ENCODE data around the gene SLC22A14. TPM values are rescaled to one million over a fixed set of nuclear protein-coding genes. Genes with fewer than 3 reads are reported as not detected.

Gene SLC22A14
- total RNA-seq, 1 experiment from 2014 or later, result 0.22 TPM

- Histone ChIP-seq H3K4me2 (ENCODE audit: low read length) (no peak overlapping the region), H3K79me2 (ENCODE audit: insufficient read depth, low read length) (no peaks in the 10 kb centered on the region), H3K4me1 (ENCODE audit: control insufficient read depth in 1 of 2, insufficient read depth in 2 of 2, low read length in 2 of 2) (peaks cover 0 to 2% of the 10 kb centered on the region in 2 experiments; a peak in 1 of 4 replicates), H3K27ac (ENCODE audit: low read depth, low read length) (no peak overlapping the region), H3K9me2 (ENCODE audit: insufficient read depth) (no peaks in the 10 kb centered on the region), H3K9ac (ENCODE audit: low read length) (no peak overlapping the region), H4K20me1 (ENCODE audit: insufficient read depth) (no peaks in the 10 kb centered on the region), H3K36me3 (ENCODE audit: control insufficient read depth in 1 of 2, insufficient read depth in 2 of 2, low read length in 2 of 2) (no peaks in the 10 kb centered on the region), H3K9me3 (ENCODE audit: control insufficient read depth in 1 of 2, insufficient read depth in 1 of 2, low read depth in 1 of 2, low read length in 2 of 2) (no peaks in the 10 kb centered on the region), H3K4me3 (replicated peaks in 1 of 2; ENCODE audit: low read depth in 1 of 2, low read length in 2 of 2) (no peak overlapping the region), H2AFZ (ENCODE audit: low read depth, low read length, poor library complexity, severe bottlenecking) (no peak overlapping the region), H3K27me3 (ENCODE audit: insufficient read depth, low read length) (no peaks in the 10 kb centered on the region)
- DNase-seq (ENCODE audit: low read depth, low spot score) (no peak), ATAC-seq (no peak)
- POLR2A ChIA-PET, result no interaction called here
- BruUV-seq (replicated peaks), result no TSS peak
- RAD21 ChIA-PET (ENCODE audit: low non-redundant PET in 1 of 2, low total read pairs in 2 of 2, uncharacterized antibody in 2 of 2, unreplicated experiment in 2 of 2), result no interaction called here
- CTCF ChIA-PET, result no interaction called here
- intact Hi-C loops (cut with micrococcal nuclease), result no loop called here
- TF ChIP-seq CTCF (IDR thresholded peaks at IDR 0.05 in 2 of 3, conservative IDR thresholded peaks at IDR 0.05 in 1 of 3; ENCODE audit: borderline replicate concordance in 1 of 3, insufficient read depth in 1 of 3, low read depth in 2 of 3, low read length in 2 of 3) (no peak), SP1 (IDR thresholded peaks at IDR 0.05; ENCODE audit: low read depth) (no peak), YY1 (IDR thresholded peaks at IDR 0.05; ENCODE audit: extremely low read depth, insufficient replicate concordance, low read depth, low read length) (no peak), REST (IDR thresholded peaks at IDR 0.05; ENCODE audit: low read depth) (no peak), POLR2A (IDR thresholded peaks at IDR 0.05; ENCODE audit: borderline replicate concordance, extremely low read depth, insufficient read depth, insufficient read length) (no peak), EZH2phosphoT487 (IDR thresholded peaks at IDR 0.05; ENCODE audit: borderline replicate concordance) (no peak), RAD21 (IDR thresholded peaks at IDR 0.05; ENCODE audit: low read depth) (no peak), ELF1 (IDR thresholded peaks at IDR 0.05; ENCODE audit: borderline replicate concordance, low read depth) (no peak), EZH2 (IDR thresholded peaks at IDR 0.05) (no peak), POLR2AphosphoS5 (IDR thresholded peaks at IDR 0.05; ENCODE audit: low read depth, low read length) (no peak), CBX3 (IDR thresholded peaks at IDR 0.05; ENCODE audit: low read depth) (no peak), SRF (IDR thresholded peaks at IDR 0.05; ENCODE audit: low read depth) (no peak), EGR1 (IDR thresholded peaks at IDR 0.05; ENCODE audit: low read depth) (no peak)
- TF ChIP-seq, protein P1, sequence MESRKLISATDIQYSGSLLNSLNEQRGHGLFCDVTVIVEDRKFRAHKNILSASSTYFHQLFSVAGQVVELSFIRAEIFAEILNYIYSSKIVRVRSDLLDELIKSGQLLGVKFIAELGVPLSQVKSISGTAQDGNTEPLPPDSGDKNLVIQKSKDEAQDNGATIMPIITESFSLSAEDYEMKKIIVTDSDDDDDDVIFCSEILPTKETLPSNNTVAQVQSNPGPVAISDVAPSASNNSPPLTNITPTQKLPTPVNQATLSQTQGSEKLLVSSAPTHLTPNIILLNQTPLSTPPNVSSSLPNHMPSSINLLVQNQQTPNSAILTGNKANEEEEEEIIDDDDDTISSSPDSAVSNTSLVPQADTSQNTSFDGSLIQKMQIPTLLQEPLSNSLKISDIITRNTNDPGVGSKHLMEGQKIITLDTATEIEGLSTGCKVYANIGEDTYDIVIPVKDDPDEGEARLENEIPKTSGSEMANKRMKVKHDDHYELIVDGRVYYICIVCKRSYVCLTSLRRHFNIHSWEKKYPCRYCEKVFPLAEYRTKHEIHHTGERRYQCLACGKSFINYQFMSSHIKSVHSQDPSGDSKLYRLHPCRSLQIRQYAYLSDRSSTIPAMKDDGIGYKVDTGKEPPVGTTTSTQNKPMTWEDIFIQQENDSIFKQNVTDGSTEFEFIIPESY (IDR thresholded peaks at IDR 0.05; ENCODE audit: extremely low read depth, insufficient replicate concordance, low read length), result no peak
- TF ChIP-seq, protein P2, sequence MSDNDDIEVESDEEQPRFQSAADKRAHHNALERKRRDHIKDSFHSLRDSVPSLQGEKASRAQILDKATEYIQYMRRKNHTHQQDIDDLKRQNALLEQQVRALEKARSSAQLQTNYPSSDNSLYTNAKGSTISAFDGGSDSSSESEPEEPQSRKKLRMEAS (IDR thresholded peaks at IDR 0.05), result no peak
These were observed 11.5 kb upstream of the SLC22A14 start for GRCh38 chr3:38270606-38271005.
